HG02678 (cell line): ENCODE data around the gene SH3D19.
"Not testable (repeated sequence)": the region's sequence is repeated elsewhere in the genome, so short reads cannot be mapped to it uniquely, and the experiment has no call there.

ENCODE experiments used
- ATAC-seq: cut with Tn5 transposase; IDR thresholded peaks from one replicate; pipeline ENCODE4 v1.9.1; 2021; ENCODE audit warnings: mild to moderate bottlenecking, moderate library complexity; ENCODE audit not compliant: unreplicated experiment

The SH3D19 gene

GRCh38 chr4:151322161-151322560 lies 3.2 kb downstream of the SH3D19 start:
- not testable (repeated sequence) for ATAC-seq

- no peak for ATAC-seq
These were observed 3.8 kb downstream of the SH3D19 start for GRCh38 chr4:151321586-151321985.

GRCh38 chr4:151319490-151319889 lies 5.9 kb downstream of the SH3D19 start:
- no peak for ATAC-seq

GRCh38 chr4:151318307-151319006 lies 6.9 kb downstream of the SH3D19 start:
- ATAC-seq, result no peak

- ATAC-seq, result no peak
These were observed 8.8 kb downstream of the SH3D19 start for GRCh38 chr4:151316645-151317044.

GRCh38 chr4:151315212-151315886 lies 10.1 kb downstream of the SH3D19 start:
- ATAC-seq, result no peak

GRCh38 chr4:151314479-151314878 lies 10.9 kb downstream of the SH3D19 start:
- ATAC-seq, result no peak

- no peak for ATAC-seq
These were observed 11.4 kb downstream of the SH3D19 start for GRCh38 chr4:151314010-151314355.

GRCh38 chr4:151313306-151314009 lies 11.9 kb downstream of the SH3D19 start:
- ATAC-seq, result no peak

- no peak for ATAC-seq
These were observed 15.2 kb downstream of the SH3D19 start for GRCh38 chr4:151310124-151310728.

- ATAC-seq, result peak; percentile 80
These were observed 20.6 kb downstream of the SH3D19 start for GRCh38 chr4:151304755-151305154.

GRCh38 chr4:151304226-151304625 lies 21.2 kb downstream of the SH3D19 start:
- ATAC-seq, result no peak

GRCh38 chr4:151302432-151302831 lies 23.0 kb downstream of the SH3D19 start:
- no peak for ATAC-seq

GRCh38 chr4:151297170-151297569 lies 28.2 kb downstream of the SH3D19 start:
- ATAC-seq, result no peak

- ATAC-seq, result no peak
These were observed 29.2 kb downstream of the SH3D19 start for GRCh38 chr4:151296227-151296626.

- no peak for ATAC-seq
These were observed 30.4 kb downstream of the SH3D19 start for GRCh38 chr4:151294833-151295496.

GRCh38 chr4:151292038-151292437 lies 33.4 kb downstream of the SH3D19 start:
- ATAC-seq, result no peak

- ATAC-seq, result no peak
These were observed 33.9 kb downstream of the SH3D19 start for GRCh38 chr4:151291485-151291884.

GRCh38 chr4:151287409-151287808 lies 38.0 kb downstream of the SH3D19 start:
- no peak for ATAC-seq

GRCh38 chr4:151284534-151285245 lies 40.7 kb downstream of the SH3D19 start:
- ATAC-seq, result no peak
